Measurements from ENCODE around the gene MUS81. TPM values are rescaled to one million over a fixed set of nuclear protein-coding genes. Genes with fewer than 3 reads are reported as not detected.
"Not testable (repeated sequence)": the region's sequence is repeated elsewhere in the genome, so short reads cannot be mapped to it uniquely, and the experiment has no call there.

Gene MUS81
- total RNA-seq, 1 donor from 2014 or later = 20.4 TPM

DNA sequence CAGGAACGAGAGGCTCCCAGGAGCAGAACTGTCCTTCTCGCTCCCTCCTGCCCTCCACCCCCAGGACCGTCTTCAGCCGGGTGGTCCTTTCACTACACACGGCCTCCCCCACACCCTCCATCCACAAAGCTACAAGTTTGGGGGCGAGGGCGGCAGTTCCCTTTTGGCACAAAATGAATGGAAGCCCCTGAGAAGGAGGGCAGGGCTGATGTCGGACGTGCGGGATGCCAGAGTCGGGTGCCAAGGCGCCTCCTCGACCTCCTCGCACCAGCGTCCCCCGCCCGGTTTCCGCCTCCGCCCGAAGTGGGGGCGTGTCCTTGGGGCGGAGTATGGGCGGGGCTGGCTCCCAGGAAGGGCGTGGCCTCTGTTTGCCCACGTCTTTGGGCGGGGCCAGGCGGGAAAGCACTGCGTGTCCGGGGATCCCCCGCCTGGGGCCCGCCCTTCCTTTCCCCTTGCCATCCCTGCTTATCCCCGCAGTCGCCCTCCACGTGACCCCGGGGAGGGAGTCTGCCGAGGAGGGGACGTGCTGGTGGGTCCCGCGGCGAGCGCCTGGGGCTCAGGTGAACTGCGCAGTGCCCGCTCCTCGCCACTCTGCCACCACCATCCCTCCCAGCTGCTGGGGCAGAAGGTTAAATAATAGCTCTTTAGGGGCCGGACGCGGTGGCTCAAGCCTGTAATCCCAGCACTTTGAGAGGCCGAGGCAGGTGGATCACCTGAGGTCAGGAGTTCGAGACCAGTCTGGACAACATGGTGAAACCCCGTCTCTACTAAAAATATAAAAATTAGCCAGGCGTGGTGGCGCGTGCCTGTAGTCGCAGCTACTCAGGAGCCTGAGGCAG, 13.3 kb downstream of the MUS81 start:
- peak; percentile 92 for ATAC-seq

GRCh38 chr11:65879617-65880016, 19.4 kb downstream of the MUS81 start, which contains the start of gene CTSW:
CTSW (plus strand) TSS chr11:65879837; CDS start chr11:65879855, 18 bp downstream.
- ATAC-seq = peak; percentile 6

- ATAC-seq = no peak
Observed at GRCh38 chr11:65880027-65880426, 19.8 kb downstream of the MUS81 start.

DNA sequence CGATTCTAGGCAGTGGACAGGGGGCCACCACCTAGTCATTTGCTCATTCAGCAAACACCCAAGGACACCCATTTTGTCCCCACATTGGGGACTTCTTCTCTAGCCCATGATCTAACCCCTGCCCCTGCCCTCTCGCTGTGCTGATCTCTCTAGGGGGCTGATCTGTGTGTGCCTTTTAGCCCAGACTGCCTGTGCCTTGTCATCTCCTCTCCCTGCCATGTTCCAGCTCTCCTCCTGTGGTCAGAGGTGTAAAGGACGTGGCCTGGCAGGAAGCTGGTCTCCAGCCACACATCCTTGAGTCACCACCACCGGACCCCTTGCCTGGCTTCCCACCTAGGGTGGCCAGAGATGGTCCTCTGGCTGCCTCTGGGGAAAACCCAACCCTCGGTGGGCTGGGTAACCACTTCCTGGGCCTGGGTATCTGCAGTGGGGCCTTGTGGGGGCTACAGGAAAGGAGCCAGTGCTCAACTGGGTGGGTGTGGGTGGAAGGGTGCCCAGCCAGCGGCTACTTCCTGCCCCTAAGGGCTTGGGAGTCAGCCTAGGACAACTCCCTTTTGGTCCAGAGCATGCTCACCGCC, 20.7 kb downstream of the MUS81 start:
- no peak for ATAC-seq

GRCh38 chr11:65882120-65883057, 22.2 kb downstream of the MUS81 start:
- ATAC-seq = no peak

DNA sequence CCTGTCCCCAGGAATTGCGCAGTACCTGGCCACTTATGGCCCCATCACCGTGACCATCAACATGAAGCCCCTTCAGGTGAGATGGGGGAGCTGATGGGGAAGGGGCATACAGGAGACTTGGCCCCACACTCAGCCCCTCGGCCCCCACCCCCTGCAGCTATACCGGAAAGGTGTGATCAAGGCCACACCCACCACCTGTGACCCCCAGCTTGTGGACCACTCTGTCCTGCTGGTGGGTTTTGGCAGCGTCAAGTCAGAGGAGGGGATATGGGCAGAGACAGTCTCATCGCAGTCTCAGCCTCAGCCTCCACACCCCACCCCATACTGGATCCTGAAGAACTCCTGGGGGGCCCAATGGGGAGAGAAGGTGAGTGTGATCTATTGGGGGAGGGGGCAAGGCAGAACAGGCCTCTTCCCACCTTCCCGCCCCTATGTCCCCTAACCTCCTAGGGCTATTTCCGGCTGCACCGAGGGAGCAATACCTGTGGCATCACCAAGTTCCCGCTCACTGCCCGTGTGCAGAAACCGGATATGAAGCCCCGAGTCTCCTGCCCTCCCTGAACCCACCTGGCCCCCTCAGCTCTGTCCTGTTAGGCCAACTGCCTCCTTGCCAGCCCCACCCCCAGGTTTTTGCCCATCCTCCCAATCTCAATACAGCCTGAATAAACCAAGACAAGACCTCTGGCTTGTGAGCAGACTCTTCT, 23.0 kb downstream of the MUS81 start:
- ATAC-seq = no peak

GRCh38 chr11:65883786-65884715, 23.8 kb downstream of the MUS81 start:
- no peak for ATAC-seq

- peak; percentile 34 for ATAC-seq
Observed at GRCh38 chr11:65884716-65885092, 24.5 kb downstream of the MUS81 start.

DNA sequence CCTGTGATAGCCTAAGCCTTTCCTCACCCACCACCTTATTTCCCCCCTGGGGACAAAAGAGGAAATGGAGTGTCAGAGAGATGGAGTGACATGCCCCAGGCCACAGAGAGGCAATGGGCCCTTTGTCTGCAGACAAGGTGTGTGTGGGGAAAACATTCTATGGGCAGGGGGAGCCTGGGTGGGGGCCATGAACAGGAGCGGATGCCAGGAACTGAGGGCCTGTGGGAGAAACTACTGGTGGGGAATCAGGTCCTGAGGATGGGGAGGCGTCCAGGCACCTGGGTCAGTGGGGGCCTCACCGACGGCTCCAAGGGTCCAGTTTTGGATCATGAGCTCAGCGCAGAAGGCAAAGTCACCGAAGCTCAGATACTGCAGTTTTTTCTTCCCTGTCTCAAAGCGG, 25.0 kb downstream of the MUS81 start:
- no peak for ATAC-seq

DNA sequence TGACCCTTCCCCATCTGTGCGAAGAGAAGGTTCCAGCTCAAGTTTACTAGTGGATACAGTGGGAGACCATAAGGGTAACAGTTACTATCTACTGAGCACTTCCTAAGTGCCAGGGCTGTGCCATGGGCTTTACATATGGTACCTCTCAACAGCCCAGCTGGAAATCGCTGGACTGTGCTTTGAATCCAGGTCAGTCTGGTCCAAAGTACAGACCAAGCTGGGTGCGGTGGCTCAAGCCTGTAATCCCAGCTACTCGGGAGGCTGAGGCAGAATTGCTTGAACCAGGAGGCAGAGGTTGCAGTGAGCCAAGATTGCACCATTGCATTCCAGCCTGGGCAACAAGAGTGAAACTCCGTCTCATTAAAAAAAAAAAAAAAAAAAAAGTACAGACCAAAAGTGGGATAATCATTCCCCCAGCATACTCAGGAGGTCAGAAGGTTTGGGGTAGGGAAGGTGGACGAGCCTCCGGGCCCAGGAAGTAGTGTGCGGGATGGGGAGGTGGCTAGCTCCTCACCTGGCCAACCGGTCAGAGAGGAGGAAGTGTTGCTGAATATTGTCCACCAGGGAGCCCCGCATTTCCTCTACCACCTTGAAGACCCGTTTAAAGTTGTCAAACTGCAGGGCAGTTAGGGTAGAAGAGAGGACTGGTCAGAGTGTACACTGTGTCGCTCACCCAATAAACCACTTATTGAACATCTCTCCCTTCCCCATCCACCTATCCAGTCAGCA, 25.7 kb downstream of the MUS81 start:
- no peak for ATAC-seq

DNA sequence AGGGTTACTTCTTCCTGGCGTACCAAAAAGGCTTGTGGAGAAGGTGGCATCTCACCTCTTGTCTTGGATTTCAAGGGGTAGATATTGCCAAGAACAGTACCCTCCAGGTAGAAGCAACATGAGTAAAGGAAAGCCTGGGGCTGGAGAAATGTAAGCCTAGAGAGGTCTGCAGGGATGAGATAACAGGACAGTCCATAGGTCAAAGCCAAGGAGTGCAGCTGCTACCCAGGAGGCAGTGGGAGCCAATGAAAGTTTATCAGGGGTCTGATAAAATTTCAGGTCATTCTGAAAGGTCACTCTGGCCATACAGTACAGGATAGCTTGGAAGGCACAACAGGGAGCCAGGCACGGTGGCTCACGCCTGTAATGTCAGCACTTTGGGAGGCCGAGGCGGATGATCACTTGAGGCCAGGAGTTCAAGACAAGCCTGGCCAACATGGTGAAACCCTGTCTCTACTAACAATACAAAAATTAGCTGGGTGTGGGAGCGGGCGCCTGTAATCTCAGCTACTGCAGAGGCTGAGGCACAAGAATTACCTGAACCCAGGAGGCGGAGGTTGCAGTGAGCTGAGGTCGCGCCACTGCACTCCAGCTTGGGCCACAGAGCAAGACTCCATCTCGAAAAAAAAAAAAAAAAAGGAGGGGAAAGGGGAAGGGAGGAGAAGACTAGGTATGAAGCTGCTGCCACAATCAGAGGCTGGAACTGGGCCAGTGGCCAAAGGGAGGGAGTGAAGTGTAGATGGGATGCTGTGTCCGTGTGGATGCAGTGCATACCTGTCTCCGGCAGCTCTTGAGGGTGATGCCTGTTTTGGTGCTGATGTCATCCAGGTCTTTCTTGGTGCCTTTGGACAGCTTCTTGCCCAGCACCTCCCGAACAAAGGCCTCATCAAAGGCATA, 26.8 kb downstream of the MUS81 start:
- ATAC-seq = no peak

DNA sequence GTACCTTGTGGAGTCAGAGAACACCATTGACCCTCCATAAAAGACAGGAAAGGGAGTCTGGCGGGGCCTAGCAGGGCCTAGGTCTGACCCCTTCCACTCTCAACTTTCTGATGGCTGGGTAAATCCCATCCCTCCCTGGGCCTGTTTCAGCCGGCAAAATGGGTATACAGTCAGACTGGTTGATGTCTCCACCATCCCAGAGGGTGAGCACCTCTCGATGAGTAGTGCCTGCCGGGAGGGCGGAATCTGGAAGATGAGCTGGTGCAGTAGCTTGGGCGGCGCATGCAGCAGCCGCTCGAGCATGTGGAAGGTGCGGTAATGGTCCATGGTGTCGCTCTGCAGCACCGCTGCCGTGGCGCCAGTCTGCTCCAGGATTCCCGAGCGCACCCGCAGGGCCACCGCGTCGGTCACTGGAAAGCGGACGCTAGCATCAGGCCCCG, 27.5 kb downstream of the MUS81 start:
- peak; percentile 5 for ATAC-seq

- peak; percentile 80 for ATAC-seq
Observed at GRCh38 chr11:65888163-65888814, 28.1 kb downstream of the MUS81 start, which contains the start of gene FIBP. FIBP (minus strand) TSS chr11:65888471; CDS start chr11:65888418, 53 bp downstream.

DNA sequence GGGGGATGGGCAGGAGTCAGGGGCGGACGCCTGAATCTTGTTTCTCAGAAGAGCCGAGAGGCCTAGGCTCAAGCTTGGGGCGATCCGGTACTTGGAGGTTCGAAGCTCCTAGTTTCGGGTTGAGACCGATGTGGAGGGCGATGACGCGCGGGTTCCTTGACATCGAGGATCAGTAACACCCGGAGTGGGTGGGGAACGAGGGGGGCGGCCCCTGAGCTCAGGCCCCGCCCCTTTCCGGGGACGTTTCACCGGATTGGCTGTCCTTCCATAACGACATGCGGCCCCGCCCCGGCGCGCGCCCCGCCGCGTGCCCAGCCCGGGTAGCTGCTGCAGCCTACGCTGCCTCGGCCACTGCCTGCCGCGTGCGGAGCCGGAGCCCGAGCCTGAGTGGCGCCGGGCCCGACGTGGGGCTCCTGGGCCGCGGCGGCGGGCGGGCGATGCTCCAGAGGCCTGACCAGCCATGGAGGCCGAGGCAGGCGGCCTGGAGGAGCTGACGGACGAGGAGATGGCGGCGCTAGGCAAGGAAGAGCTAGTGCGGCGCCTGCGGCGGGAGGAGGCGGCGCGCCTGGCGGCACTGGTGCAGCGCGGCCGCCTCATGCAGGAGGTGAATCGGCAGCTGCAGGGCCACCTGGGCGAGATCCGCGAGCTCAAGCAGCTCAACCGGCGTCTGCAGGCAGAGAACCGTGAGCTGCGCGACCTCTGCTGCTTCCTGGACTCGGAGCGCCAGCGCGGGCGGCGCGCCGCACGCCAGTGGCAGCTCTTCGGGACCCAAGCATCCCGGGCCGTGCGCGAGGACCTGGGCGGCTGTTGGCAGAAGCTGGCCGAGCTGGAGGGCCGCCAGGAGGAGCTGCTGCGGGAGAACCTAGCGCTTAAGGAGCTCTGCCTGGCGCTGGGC, 30.3 kb downstream of the MUS81 start, which contains the start of gene CCDC85B:
Gene CCDC85B (plus strand): TSS at position 350 of the 895 bp plus-strand sequence. CDS start 111 bp downstream, at position 461.
- peak; percentile 80 for ATAC-seq

GRCh38 chr11:65891219-65892136, 31.2 kb downstream of the MUS81 start:
- no peak for ATAC-seq

GRCh38 chr11:65892137-65892540, 31.9 kb downstream of the MUS81 start:
- not testable (repeated sequence) for ATAC-seq

Data from esophagus mucosa (tissue), 1 donor.